Right ventricle myocardium superior (tissue), 1 donor: ENCODE results near the gene NDUFV2. TPM values are rescaled to one million over a fixed set of nuclear protein-coding genes. Genes with fewer than 3 reads are reported as not detected.

Experiments
- ATAC-seq: fragments of 200-7000 bp; cut with Tn5 transposase; one replicate; pipeline ENCODE4 v1.9.1; 2020; ENCODE audit warnings: mild to moderate bottlenecking; ENCODE audit not compliant: poor library complexity
- DNase-seq: peaks from one replicate; pipeline ENCODE4 v3.0.0-alpha.2; 2020
- intact Hi-C: fragments of 100-400 bp; cut with DNase I; formaldehyde crosslinking; loops from one replicate; pipeline ENCODE4 v1.11.2; 2022
- total RNA-seq: library from RNA; stranded (reverse); fragmentation: NEBNext Ultra II Directional; extraction: Animal tissue kit (Norgen Biotek cat#: 25700); gene quantifications from one replicate; pipeline ENCODE4 v1.2.1, GENCODE V29; 2021
- donor health status: DM: no; HTN: yes; CAD: no; lungs with severe emphysema.

Gene NDUFV2
- total RNA-seq, 1 donor from 2014 or later, result 521 TPM

DNA sequence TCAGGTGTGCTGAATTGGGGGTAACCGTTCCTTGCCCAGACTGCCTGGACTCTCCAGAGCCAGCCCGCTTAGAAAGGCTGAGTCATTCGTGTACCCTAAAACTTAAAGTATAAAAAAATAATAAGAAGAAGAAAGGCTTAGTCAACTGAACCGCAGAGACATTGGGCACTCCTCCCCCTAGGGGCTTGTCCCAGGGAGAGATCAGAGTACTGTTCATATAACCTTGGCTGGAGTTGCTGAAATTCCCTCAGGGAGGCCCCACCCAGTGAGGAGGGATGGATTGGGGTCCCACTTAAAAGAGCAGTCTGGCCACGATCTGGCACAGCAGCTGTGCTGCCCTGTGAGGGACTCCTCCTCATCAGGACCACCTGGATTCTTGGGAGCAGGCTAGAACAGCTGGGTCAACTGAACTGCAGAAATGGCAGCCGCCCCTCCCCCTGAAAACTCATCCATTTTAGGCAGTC, 71.3 kb downstream of the NDUFV2 start:
- DNase-seq (no peak), ATAC-seq (peak; percentile 11)
- intact Hi-C loops, result no loop called here

GRCh38 chr18:9174302-9174701, 71.8 kb downstream of the NDUFV2 start:
- intact Hi-C loops, result no loop called here
- DNase-seq (no peak), ATAC-seq (peak; percentile 13)

DNA sequence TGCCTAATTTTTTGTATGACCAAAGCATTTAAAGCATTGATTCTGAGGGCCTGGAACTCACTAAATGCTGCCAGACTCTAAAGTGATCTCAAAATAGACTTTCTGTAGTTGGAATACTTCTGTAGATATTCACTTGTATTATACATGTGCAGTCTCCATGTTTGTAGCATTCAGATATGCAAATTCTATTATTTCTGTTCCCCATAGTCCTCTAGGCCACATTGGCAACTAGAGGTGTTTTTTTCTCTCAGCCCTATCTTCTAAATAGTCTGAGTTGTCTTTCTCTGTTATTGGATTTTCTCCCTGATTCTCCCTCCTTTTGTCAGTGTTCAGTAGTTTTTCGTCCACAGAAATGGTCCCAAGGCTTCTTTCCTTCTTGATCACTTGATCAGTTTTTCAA, 72.6 kb downstream of the NDUFV2 start:
- DNase-seq, result no peak
- ATAC-seq, result peak; percentile 22

GRCh38 chr18:9177031-9177430, 74.5 kb downstream of the NDUFV2 start:
- DNase-seq (no peak), ATAC-seq (no peak)
- intact Hi-C loops, result no loop called here

More for the DNA sequence above, 72.6 kb downstream of the NDUFV2 start:
- intact Hi-C loops, result no loop called here

- peak; percentile 22 for ATAC-seq
- intact Hi-C loops, result no loop called here
These were observed 75.0 kb downstream of the NDUFV2 start for GRCh38 chr18:9177466-9177865.

GRCh38 chr18:9178557-9178956, 76.1 kb downstream of the NDUFV2 start:
- DNase-seq, result no peak
- intact Hi-C loops, result no loop called here
- no peak for ATAC-seq

More at GRCh38 chr18:9177466-9177865, 75.0 kb downstream of the NDUFV2 start:
- no peak for DNase-seq

DNA sequence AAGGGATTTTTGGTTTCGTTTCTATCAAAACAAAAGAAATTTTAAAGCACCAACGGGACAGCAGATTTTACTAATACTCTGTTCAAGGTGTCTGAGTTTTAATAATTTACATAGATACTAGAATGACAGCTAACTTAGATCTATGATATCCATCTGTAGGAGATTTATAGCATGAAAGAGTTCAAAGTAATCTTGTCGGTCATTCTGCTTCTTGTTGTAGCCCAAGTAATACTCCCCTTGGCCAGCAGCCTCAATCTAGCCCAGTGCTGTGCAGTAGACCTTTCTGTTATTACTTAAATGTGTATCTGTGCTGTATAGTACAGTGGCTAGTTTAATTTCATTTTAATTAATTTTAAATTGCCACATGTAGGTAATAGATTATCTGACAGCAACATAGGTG, 78.8 kb downstream of the NDUFV2 start:
- intact Hi-C loops, result no loop called here
- no peak for ATAC-seq
- DNase-seq, result no peak

DNA sequence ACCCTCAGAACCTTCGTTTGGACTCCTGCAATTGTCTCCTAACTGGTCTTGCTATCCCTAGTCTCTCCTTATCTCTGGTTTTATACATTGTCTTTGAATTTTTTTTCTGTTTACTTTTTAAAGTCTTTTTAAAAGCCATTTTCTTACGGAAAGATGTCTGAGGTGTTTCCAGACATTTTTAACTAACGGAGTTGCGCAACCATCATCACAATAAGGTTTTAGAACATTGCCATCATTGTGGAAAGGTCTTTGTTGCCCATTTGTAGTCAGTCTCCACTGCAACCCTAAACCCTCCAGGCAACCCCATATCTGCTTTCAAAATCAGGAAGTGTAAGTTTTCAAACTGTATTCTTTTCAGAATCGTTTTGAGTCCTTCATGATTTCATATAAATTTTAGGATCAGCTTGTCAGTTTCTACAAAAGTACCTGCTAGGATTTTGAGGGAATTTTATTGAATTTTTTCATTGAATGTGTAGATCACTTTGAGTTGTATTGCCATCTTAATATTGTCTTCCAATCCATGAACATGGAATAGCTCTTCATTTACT, 80.4 kb downstream of the NDUFV2 start:
- intact Hi-C loops, result no loop called here
- no peak for DNase-seq
- ATAC-seq, result no peak

Other genes with a start within 250 kb of the NDUFV2 start
- 39.9 TPM for gene ANKRD12, start 34.1 kb downstream of the NDUFV2 start, total RNA-seq
- gene TWSG1, start 232.1 kb downstream of the NDUFV2 start, total RNA-seq, result 8.6 TPM